Amniotic stem cell (primary cell): ENCODE data around the gene ABLIM2.

Experiments used
- DNase-seq: peaks from one replicate; lab custom pipeline; 2025; lab: John Stamatoyannopoulos, UW

ABLIM2 gene

DNA sequence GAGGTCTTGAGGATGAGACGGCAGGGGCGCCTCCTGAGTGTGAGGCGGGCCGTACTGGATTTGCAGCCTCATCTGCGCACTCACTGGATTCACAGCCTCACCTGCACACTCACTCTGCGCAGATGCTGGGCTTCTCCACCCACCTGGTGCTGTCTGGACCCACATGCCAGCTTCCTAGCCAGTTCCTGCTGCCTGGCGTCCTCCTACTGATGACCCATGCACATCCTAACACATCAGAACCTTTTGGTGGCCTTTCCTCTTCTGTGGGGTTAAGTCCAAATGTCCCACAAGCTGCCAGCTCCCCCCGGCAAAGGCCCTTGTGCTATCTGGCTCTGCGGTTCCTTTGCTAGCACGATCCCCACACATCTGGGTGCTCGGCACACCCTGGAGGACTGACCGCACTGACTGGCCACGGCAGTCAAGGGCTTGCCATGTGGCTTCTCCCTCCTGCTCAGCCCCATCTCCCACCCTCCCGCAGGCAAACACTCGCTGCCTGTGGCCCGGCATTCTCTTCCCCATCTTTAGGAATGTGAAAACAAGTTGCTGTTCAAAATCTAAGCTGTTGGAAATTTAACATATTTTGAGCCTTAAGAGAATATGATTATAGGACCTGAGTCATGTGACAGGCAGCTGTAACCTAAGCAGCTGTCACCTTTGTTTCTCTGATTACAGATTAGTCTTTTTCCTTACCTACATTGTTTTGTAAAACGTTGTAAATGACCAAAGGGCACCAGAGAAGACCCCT lies 179.5 kb downstream of the ABLIM2 start:
- DNase-seq = no peak

DNA sequence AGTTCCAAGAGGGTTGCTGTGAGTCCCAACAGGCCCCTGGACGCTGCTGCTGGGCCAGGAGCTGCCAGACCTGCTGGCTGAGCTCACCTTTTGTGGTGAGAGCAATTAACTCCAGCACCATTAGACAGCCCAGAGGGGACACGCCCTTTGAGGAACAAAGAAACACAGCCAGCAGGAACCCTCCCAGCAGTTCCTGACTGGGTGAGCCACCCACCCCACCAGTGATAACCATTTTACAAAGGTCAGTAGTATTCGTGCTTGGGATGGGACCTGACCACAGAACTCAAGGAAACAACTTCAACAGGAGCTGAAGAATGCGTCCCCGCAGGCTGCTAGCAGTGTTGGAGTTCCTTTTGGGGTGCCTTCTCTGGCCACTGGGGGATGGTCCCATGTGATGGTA lies 180.1 kb downstream of the ABLIM2 start:
- DNase-seq = no peak

DNA sequence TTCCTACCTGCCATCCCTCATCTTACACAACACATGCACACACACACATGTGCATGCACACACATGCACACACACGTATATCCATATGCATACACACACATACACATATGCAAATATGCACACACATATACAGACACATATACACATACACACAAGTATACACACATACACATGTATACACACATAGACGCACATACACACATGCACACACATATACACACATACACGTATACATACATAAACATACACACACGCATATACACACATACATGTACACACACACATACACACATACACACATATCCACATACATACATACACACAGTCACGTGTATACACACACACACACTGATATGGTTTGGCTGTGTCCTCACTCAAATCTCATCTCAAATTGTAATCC lies 182.0 kb downstream of the ABLIM2 start:
- no peak for DNase-seq

DNA sequence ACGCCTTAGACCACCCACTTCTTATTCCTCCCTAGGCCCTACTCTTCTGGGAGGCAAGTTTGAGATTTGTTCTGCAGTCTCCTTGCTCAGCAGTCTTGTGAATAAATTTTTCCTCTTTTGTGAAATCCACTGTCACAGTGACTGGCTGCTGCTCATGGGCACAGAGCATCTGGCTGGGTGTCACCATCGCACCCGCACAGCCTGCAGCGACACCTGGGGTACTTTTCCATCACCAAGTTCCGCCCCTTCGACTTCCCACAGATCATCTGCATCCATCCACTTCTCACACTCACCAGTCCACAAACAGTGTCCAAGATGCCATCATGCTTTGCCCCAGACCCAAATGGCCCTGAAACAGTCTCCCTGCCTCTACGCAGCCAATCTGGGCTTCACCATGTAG lies 182.6 kb downstream of the ABLIM2 start:
- no peak for DNase-seq

DNA sequence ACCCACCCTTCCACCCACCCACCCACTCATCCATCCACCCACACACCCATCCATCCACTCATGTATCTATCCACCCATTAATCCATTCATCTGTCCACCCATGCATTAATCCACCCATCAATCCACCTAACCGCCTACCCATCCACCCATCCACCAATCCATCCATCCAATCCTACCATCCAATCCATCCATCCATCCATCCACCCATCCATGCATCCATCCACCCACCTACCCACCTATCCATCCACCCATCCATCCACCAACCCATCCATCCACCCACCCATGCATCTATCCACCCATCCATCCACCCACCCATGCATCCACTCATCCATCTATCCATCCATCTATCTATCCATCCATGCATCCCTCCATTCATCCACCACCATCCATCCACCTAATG lies 184.2 kb downstream of the ABLIM2 start:
- DNase-seq = no peak

DNA sequence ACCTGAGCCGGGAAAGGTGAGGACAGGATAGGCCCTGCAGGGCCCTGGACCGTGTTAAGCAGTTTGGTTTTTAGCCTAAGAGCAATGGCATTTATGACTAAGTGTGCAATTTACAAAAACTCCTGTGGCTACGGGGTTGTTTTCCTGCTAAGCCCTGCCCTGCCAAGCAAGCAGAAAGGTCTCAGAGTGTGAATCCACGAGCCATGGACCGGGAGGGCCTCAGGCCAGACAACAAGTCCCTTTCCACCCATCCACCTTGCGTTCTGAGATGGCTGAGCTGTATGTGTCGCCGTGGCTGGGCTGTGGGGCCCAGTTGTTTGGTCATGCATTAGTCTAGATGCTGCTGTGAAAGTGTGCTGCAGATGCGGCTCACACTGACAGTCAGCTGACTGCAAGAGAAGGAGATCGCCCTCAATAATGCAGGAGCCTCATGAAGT lies 185.1 kb downstream of the ABLIM2 start:
- DNase-seq = no peak

DNA sequence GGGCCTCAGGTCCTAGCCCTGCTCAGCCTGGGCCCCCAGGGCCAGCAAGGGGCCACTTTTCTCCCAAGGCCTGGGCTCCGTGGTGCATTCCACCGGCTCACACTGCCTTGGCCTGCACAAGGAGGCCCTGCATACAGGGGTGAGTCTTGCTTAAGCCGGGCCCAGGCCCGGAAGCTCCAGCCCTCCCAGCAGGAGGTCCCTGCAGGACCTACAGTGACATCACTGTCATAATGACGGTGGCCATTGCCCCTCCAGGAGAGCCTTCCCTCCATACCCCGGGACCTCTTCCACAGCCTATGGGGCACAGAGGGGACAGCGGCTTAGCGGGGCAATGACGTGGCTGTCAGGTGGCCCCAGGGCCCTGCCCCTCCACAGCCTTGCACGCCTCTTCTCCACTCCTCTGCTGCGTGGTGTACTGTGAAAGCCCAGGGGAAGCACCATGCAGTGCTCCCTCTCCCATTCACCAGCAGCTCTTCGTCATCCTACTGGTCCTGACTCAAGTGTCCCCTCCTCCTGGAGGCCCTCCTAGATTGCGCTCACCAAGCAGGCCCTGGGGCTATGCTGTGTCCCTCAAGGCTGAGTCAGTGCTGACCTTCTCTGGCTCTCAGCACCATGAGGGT lies 186.6 kb downstream of the ABLIM2 start:
- DNase-seq = no peak

DNA sequence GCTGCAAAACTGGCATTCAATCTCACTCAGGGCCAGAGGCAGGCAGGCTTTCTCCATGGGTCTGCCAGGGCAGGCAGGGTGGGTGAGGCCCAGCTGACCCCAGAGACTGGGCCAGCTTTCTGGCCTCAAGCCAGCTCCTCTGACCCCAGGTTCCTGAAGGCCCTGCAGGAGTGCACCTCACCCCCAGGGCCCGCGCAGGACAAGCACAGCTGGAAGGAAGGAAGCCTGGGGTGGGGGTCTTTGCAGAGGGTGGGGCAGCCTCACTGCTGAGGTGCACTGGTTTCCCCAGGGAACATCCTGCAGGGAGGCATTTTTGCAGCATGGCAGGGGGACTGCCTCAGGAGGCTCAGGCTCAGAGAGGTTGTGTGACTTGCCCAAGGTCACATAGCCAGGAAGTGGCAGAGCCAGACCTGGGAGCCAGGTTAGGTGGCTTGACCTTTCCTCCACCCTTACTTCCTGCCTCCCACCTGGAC lies 187.4 kb downstream of the ABLIM2 start:
- no peak for DNase-seq

DNA sequence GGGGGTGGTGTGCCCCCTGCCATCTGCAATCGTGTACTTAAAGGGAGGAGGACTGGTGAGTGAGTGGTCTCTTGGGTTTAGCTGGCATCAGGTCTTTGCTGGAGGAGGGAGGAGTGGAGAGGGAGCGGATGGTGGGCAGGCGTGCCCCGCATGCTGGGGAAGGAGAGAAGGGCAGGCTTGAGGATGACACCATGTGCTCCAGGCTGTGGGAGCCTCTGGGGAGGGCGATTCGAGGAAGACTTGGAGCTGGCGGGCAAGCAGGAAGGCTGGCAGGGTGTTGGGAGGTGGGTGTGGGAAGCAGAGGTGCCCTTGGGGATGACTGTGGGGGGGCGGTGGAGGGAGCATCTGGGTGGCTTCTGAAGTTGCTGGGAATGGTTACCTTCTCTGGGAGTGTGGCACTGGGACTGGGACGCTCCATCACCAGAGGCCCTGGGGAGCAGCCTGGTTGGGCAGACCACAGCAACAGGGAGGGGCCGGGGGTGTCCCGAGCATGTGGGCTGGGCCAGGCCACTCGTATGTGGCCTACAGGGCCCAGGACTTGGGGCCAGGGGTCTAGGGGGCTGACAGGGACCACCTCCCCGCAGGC lies 188.2 kb downstream of the ABLIM2 start:
- no peak for DNase-seq

DNA sequence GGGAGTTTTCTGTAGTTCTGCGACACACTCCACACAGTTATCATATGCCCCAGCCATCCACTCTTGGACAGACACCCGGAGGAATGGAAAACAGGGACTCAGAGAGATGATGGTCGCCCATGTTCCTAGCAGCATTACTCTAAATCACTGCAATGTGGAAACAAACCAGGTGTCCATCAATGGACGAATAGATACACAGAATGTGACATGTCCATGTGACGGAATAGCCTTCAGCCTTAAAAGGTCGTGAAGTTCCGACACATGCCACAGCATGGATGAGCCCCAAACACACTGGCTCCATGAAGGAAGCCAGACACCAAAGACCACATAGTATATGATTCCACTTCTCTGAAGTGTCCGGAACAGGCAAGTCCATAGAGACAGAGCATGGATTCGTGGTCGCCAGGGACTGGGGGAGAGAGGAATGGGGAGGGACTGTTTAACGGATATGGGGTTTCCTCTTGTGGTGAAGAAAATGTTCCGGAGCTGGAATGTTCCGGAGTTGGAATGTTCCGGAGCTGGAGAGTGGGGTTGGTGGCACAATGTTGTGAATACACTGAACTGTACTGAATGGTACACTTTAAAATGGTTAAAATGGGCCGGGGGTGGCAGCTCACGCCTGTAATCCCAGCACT lies 190.2 kb downstream of the ABLIM2 start:
- no peak for DNase-seq

DNA sequence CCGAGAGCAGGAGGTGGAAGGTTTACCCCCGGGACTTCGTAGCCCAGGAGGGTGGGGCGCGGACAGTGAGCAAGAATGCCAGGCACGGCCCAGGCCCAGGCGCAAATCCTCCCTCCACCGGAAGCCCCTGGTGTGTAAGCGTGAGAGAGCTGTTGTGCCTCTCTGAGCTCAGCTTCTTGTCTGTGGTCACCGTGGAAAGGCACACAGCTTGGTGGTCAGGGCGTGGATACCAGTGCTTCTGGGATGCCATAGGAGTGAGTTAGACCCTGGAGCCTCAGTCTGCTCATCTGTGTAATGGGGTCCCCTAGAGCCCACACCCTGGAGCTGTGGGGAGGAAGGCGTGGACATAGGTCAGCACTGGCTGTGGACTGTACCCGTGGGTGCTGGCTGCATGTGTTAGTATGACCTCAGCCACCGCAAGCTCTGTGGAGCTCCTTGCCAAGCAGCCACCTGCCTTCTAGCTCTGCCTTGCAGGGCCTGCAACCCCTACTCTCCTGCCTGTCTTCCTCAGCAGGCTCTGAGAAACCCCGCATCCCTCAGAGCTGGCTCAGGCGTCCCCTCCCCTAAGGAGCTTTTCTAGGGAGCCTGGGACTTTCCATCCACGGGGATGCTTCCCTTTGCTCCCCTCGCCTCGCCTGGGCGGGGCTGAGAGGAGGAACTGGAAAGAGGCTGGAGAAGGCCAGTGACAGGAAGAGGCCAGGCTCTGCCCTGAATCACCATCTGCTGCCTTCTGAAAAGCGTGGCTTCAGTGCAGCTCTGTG lies 190.9 kb downstream of the ABLIM2 start:
- no peak for DNase-seq

DNA sequence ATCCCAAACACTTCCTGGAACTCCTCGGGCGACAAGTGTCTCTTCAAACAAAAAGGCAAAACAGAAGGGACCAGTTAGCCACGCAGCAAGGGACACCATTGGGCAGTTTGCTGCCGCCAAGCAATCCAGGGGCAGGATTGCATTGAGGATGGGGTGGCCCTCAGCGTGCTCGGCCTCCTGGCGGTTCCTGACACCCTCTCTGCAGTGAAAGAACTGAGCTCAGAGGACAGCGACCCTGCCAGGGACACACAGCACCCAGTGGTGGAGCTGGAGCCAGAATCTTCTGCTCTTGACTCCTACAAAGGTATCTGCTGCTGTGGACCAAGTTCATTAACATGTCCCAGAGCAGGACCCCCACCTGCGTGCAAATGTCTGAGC lies 191.6 kb downstream of the ABLIM2 start:
- no peak for DNase-seq

DNA sequence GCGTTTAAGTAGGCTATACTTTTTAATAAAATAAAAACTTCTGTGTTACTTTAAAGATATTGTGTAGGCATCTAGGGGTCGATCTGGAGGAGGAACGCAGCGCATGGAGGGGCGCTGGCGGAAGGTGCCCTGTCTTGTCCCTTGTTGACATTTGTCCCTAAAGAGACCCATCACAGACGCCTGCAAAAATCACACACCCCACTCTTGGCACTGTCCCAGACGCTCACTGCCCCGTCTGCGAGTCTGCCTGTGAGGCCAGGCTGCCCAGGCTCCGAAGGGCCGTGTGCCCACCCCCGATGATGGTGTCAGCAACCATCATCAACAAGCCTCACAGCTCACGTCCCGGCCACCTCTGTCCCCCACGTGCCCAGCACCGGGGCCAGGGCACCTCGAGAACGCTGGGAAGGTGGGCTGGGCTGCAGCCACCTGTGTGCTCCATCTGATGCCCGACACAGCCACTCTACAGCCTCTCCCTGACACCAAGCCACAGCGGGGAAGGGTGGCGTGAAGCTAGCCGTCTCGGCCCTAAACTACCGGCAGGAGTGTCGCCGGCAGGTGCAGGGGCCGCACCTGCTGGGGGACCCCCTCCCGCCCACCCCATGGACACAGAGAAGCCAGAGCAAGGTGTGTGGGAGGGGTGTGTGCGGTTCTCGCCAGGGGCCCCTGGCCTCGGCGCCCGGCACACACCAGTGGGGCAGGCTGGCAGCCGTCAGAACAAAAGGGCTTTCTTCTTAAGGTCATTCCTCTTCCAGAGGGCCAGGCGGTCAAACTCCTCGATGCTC lies 192.1 kb downstream of the ABLIM2 start:
- no peak for DNase-seq

DNA sequence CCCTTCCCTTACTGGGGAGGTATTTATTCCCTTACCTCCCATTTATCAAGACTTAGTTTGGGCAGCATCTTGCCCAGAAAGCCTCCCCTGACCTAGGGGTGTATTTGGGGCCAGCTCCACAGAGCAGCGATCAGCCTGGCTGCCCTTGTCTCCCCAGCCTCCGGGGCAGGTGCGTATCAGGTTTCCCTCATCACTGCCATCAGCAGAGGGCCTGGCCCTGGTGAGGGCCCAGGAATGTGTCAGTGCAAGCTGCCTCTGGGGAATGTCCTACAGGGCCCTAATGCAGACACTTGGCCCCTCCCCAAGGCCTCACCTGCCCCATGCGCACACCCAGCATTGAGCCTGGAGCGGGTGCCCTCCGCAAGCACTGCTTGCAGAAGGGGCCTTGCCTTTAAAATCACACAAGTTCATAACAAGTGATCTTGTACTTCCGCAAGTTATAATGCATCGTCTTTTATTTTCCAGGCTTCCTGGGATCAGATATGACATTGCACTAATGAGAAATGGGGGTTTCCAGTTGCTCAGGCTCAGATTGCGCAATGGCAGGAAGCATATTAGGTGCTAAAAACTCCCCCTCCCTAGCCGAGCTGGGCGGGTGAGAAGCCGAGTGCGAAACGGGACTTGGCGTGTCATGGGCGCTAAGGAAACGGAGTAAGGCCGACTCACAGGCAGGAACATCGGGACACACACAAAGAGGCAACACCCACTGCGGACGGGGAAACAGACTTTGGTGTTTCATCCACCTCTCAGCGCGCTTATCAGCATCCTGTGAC lies 193.5 kb downstream of the ABLIM2 start:
- DNase-seq = no peak

DNA sequence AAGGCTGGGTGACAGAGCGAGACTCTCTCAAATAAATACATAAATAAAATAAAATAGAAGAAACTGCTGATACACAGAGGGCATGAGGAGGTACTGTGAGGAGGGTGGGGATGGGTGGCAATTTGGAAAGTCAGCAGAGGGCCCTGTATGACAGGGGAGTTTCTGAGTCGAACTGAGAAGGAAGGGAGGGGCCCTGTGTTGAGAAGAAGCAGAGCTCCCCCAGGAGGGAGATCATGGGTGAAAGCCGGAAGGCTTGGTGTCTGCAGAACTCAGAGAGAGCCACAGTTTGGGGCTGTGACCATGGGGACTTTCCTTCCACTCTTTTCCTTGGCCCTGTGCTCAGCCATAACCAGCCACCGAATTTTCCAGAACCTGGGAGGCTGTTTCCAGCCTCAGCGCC lies 194.2 kb downstream of the ABLIM2 start:
- no peak for DNase-seq

DNA sequence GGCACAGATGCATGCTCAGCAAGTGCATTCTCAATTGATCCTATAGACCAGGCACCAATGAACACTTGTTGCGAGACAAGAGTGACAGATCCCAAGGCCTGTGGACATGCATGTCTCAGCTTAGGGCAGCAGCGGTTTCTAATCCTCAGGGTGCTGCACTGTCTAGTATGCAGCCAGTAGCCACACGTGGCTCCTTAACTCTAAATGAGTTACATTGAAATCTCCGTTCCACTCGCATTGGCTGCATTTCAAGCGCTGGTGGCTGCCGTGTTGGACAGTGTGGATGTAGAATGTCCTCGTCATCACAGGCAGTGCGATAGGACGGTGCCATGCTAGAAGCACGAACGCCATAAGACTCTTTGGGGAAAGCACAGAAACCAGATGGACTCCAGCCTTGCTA lies 194.9 kb downstream of the ABLIM2 start:
- DNase-seq = no peak

DNA sequence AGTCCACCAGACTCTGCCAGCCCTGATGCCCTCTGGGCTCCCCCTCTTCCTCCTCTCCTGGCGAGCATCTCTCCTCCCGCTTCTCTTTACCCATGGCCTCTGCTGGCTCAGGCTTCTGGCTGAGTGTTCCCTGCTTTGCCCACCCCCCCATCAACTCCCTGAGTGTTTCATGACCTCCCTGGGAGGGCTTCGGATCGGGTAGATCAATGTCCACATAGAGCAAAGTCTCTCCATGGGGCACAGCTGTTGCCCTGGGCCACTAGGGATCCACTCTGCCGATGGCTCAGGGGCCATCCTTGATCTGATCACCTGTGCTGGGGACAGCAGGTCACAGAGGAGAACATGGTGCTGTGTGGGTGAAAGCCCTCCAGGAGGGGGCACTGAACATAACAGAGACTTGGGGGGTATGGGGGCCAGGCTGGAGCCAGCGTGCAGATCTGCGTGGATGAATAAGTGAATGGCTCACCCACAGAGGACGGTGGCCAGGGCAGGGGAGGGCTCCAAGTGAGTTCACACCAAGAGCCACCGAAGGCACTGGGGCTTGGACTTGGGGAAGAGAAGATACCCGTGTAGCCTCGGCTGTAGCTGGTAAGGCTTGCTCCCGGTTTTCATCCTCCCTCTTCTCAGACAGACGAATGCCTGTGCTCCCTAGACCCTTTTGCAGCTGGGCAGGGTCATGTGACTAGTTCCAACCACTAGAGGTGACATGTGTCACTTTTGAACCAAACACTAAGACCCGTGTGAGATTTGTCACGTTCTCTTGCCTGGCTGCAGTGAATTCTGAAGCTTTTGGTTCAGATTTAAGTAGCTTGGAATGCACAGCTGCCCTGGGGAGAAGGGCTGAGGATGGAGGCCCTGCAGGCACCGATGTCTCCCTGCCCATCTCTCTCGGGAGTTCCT lies 195.8 kb downstream of the ABLIM2 start:
- no peak for DNase-seq

DNA sequence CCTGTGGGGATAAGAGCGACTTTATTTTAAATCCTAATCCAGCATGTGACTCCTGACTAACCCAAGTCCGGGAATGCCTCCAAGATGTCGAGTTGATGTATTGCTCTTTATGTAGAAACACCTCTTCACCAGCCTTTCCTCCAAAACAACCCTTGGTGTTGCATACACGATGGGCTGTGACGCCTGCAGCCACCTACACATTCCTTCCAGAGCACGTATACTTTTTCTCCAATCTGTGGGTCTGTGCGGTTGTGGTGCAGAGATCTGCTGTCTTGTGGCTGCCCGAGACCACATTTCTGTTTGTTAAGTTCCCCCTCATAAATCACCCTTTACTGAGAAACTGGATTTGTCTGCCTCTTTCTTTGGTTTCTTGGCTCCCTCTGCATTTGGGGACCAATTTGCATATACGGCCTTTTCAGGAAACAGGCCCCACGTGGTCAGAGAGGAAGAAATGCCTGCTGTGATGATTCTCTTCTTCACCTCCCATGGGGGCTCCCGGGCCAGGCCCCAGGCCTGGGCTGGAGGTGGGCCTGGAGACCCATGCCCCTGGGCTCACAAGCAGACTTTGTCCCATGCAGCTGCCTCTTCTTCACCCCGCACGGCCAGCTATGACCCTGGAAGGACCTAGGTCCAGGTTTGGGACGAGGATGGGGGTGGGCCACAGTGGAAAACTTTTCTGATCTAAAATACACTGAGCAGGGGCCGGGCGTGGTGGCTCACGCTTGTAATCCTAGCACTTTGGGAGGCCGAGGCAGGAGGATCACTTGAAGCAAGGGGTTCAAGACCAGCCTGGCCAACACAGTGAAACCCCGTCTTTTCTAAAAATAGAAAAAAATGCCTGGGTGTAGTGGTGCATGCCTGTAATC lies 197.6 kb downstream of the ABLIM2 start:
- DNase-seq = no peak
